WI38 (cell line): ENCODE data around the gene PPIL4.
"Not testable (repeated sequence)": the region's sequence is repeated elsewhere in the genome, so short reads cannot be mapped to it uniquely, and the experiment has no call there.

ENCODE experiments used
- H3K4me3 ChIP-seq: 2 replicates; pipeline ENCODE4 v1.5.1; 2011; ENCODE audit warnings: low read depth, mild to moderate bottlenecking, control low read depth, low read length
- CTCF ChIP-seq: IDR thresholded peaks from 2 replicates; pipeline ENCODE4 v1.5.1; 2012; ENCODE audit warnings: low read depth, mild to moderate bottlenecking, control low read depth, low read length

The PPIL4 gene

GRCh38 chr6:149501768-149502167, 44.1 kb downstream of the PPIL4 start:
- TF ChIP-seq CTCF, result no peak
- no peak overlapping the region for H3K4me3 ChIP-seq

GRCh38 chr6:149501201-149501600, 44.6 kb downstream of the PPIL4 start:
- no peak overlapping the region for H3K4me3 ChIP-seq
- TF ChIP-seq CTCF, result no peak

GRCh38 chr6:149500096-149500495, 45.7 kb downstream of the PPIL4 start:
- H3K4me3 ChIP-seq, result no peak overlapping the region
- TF ChIP-seq CTCF, result no peak

GRCh38 chr6:149499066-149499465, 46.8 kb downstream of the PPIL4 start:
- no peak for TF ChIP-seq CTCF
- no peak overlapping the region for H3K4me3 ChIP-seq

- TF ChIP-seq CTCF, result no peak
- H3K4me3 ChIP-seq, result no peak overlapping the region
Measured at GRCh38 chr6:149497365-149497764, 48.5 kb downstream of the PPIL4 start.

GRCh38 chr6:149496597-149496996, 49.2 kb downstream of the PPIL4 start:
- not testable (repeated sequence) for H3K4me3 ChIP-seq

GRCh38 chr6:149495349-149496016, 50.4 kb downstream of the PPIL4 start:
- not testable (repeated sequence) for H3K4me3 ChIP-seq

- H3K4me3 ChIP-seq, result not testable (repeated sequence)
Measured at GRCh38 chr6:149494810-149495209, 51.0 kb downstream of the PPIL4 start.

GRCh38 chr6:149493761-149494320, 52.0 kb downstream of the PPIL4 start:
- no peak for TF ChIP-seq CTCF
- H3K4me3 ChIP-seq, result no peak overlapping the region
